OCI-LY7 (cell line): Measurements from ENCODE around the gene ERC1. TPM values are rescaled to one million over a fixed set of nuclear protein-coding genes. Genes with fewer than 3 reads are reported as not detected.

Experiments used
- BruUV-seq: library from RNA; stranded (reverse); fragments of 400-500 nt; replicated peaks from 2 replicates; lab custom pipeline; 2021; lab: Mats Ljungman, UMichigan
- CTCF ChIA-PET: fragments of 300-600 bp; sonication (Branson Sonifier 250); formaldehyde crosslinking; loops from one replicate; lab custom pipeline; 2022; ENCODE audit warnings: antibody characterized with exemption; ENCODE audit not compliant: unreplicated experiment; lab: Charles Lee
- POLR2A ChIA-PET: fragments of 300-600 bp; sonication (Branson Sonifier 250); formaldehyde crosslinking; loops from one replicate; lab custom pipeline; 2022; ENCODE audit warnings: antibody characterized with exemption; lab: Charles Lee
- DNase-seq: peaks from one replicate; pipeline ENCODE4 v3.0.0-alpha.2; 2015; ENCODE audit warnings: low spot score
- H2AFZ ChIP-seq: fragments of 200-600 bp; sonication (generic), shearing (Covaris generic); 2 replicates; pipeline ENCODE4 v1.6.1; 2014; ENCODE audit warnings: mild to moderate bottlenecking, antibody characterized with exemption, low read length, moderate library complexity
- H3K27ac ChIP-seq: fragments of 200-600 bp; sonication (generic); 2 replicates; pipeline ENCODE4 v1.5.1; 2014; ENCODE audit warnings: mixed run types, low read depth, mild to moderate bottlenecking, moderate library complexity, low read length, inconsistent platforms; ENCODE audit not compliant: poor library complexity, severe bottlenecking
- H3K36me3 ChIP-seq: fragments of 200-600 bp; sonication (generic); 2 replicates; pipeline ENCODE4 v1.6.1; 2014; ENCODE audit warnings: mild to moderate bottlenecking, antibody characterized with exemption, low read length, moderate library complexity, mixed read lengths; ENCODE audit not compliant: insufficient read depth
- H3K4me1 ChIP-seq: fragments of 200-600 bp; sonication (generic); 2 replicates; pipeline ENCODE4 v1.5.1; 2014; ENCODE audit warnings: mild to moderate bottlenecking, low read length; ENCODE audit not compliant: insufficient read depth, poor library complexity, severe bottlenecking
- H3K4me2 ChIP-seq: fragments of 200-600 bp; sonication (generic); 2 replicates; pipeline ENCODE4 v1.6.1; 2014; ENCODE audit warnings: mild to moderate bottlenecking, low read length
- H3K4me3 ChIP-seq: fragments of 200-600 bp; sonication (generic); 2 replicates; pipeline ENCODE4 v1.5.1; 2014; ENCODE audit warnings: mild to moderate bottlenecking, low read depth, low read length; ENCODE audit not compliant: poor library complexity, severe bottlenecking
- H3K79me2 ChIP-seq: fragments of 200-600 bp; sonication (generic); 2 replicates; pipeline ENCODE4 v1.6.1; 2016; ENCODE audit warnings: low read depth, mild to moderate bottlenecking, low read length, moderate library complexity, mixed read lengths; ENCODE audit not compliant: insufficient read depth
- H3K9me2 ChIP-seq: fragments of 200-600 bp; sonication (generic); 2 replicates; pipeline ENCODE4 v1.6.1; 2016; ENCODE audit warnings: mild to moderate bottlenecking, low read length, mixed read lengths; ENCODE audit not compliant: insufficient read depth
- H3K9me3 ChIP-seq: fragments of 200-600 bp; sonication (generic); 2 replicates; pipeline ENCODE4 v1.6.1; 2014; ENCODE audit warnings: mild to moderate bottlenecking, mixed run types, low read length, mixed read lengths
- H4K20me1 ChIP-seq: fragments of 200-600 bp; sonication (generic); 2 replicates; pipeline ENCODE4 v1.6.1; 2014; ENCODE audit warnings: mild to moderate bottlenecking, antibody characterized with exemption, low read length, moderate library complexity, mixed read lengths; ENCODE audit not compliant: insufficient read depth
- EZH2phosphoT487 ChIP-seq: fragments of 200-600 bp; sonication (generic); IDR thresholded peaks from 2 replicates; pipeline ENCODE4 v1.6.1; 2018; ENCODE audit warnings: low read depth, borderline replicate concordance, mild to moderate bottlenecking, mixed run types, antibody characterized with exemption, low read length, moderate library complexity, mixed read lengths
- intact Hi-C: fragments of 100-400 bp; cut with micrococcal nuclease; formaldehyde crosslinking; loops from one replicate; pipeline ENCODE4 v1.10.0; 2022; ENCODE audit not compliant: unreplicated experiment
- total RNA-seq, 2 experiments: library from RNA; depleted of rRNA in 1 of 2; stranded (reverse); fragments of >200 nt in 1 of 2; shearing (Covaris generic) in 1 of 2; gene quantifications; 2 replicates each; pipeline ENCODE4 v1.2.3, GENCODE V29; 2014 to 2022
- TF ChIP-seq, protein P1 (sequence below): fragments of 200-600 bp; sonication (generic); conservative IDR thresholded peaks from 2 replicates; pipeline ENCODE4 v1.5.1; 2014; ENCODE audit warnings: mild to moderate bottlenecking, antibody characterized with exemption, low read length, moderate library complexity, mixed read lengths

Gene ERC1
- total RNA-seq, 2 experiments from 2014 or later: 26.9 to 86.9 TPM

DNA sequence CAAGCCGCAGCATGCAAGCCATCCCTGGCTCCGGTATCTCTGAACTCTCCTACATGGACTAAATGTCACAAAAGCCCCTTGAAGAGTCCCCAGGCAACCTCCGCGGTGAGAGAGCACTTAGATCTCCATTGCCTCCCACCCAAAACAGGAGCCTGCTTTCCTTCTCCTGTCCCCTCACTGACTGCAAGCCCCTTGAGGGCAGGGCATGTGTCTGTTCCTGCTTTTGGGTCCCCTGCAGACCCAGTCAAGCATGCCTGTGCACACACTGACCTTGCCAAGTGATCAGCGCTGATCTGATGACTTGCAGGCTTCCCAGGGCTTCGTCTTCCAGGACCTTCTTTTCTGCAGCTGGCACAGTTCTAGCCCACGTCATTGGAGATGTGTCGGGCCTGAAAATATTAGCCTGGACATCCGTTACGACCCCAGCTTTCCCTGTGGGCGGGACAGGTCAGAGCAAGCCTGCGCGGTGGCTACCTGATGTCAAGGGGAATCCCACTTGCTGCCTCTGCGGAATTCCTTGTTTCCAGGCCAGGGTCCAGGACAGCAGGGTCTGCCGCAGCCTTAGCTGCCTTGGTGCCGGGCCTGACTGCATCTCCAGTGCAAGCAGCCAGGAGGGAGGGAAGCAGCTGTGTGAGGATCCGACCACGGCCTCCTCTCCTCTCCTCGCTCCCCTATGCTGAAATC is 510.8 kb downstream of the ERC1 start:
- no peak overlapping the region for H2AFZ ChIP-seq
- no peak overlapping the region for H3K27ac ChIP-seq
- H3K9me2 ChIP-seq: no peaks in the 10 kb centered on the region
- H3K4me2 ChIP-seq: no peak overlapping the region
- TF ChIP-seq, protein P1, sequence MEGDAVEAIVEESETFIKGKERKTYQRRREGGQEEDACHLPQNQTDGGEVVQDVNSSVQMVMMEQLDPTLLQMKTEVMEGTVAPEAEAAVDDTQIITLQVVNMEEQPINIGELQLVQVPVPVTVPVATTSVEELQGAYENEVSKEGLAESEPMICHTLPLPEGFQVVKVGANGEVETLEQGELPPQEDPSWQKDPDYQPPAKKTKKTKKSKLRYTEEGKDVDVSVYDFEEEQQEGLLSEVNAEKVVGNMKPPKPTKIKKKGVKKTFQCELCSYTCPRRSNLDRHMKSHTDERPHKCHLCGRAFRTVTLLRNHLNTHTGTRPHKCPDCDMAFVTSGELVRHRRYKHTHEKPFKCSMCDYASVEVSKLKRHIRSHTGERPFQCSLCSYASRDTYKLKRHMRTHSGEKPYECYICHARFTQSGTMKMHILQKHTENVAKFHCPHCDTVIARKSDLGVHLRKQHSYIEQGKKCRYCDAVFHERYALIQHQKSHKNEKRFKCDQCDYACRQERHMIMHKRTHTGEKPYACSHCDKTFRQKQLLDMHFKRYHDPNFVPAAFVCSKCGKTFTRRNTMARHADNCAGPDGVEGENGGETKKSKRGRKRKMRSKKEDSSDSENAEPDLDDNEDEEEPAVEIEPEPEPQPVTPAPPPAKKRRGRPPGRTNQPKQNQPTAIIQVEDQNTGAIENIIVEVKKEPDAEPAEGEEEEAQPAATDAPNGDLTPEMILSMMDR: no peak
- no peak for TF ChIP-seq EZH2phosphoT487
- no TSS peak for BruUV-seq
- H3K36me3 ChIP-seq: no peaks in the 10 kb centered on the region
- peaks cover 9% of the 10 kb centered on the region for H3K4me1 ChIP-seq
- no peak overlapping the region for H3K4me3 ChIP-seq
- DNase-seq: no peak
- intact Hi-C loops: no loop called here
- CTCF ChIA-PET: no interaction called here
- no peaks in the 10 kb centered on the region for H4K20me1 ChIP-seq
- POLR2A ChIA-PET: no interaction called here
- no peaks in the 10 kb centered on the region for H3K79me2 ChIP-seq
- no peaks in the 10 kb centered on the region for H3K9me3 ChIP-seq

DNA sequence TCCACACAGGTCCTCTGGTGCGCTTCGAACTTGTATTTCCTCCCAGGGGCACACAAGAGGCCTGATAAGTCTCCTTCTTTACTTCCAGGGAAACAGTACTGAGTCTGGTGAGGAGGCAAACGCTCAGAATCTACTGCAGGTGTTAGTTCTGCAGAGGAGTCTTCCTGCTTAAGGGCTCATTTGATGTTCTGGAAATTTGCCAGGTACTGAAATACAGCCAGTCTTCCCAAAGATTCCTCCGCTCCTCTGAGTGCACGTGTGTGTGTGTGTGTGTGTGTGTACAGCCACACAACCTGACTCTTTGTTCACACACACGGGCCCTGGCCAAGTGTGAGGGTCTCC is 511.3 kb downstream of the ERC1 start:
- no peak for DNase-seq
- CTCF ChIA-PET: no interaction called here
- BruUV-seq: no TSS peak
- H2AFZ ChIP-seq: no peak overlapping the region
- intact Hi-C loops: no loop called here
- peaks cover 9% of the 10 kb centered on the region for H3K4me1 ChIP-seq
- no peaks in the 10 kb centered on the region for H3K79me2 ChIP-seq
- H3K9me3 ChIP-seq: no peaks in the 10 kb centered on the region
- POLR2A ChIA-PET: no interaction called here
- no peak overlapping the region for H3K4me2 ChIP-seq
- no peak overlapping the region for H3K27ac ChIP-seq
- no peak overlapping the region for H3K4me3 ChIP-seq
- H3K9me2 ChIP-seq: no peaks in the 10 kb centered on the region
- H4K20me1 ChIP-seq: no peaks in the 10 kb centered on the region
- no peak for TF ChIP-seq EZH2phosphoT487
- H3K36me3 ChIP-seq: no peaks in the 10 kb centered on the region

DNA sequence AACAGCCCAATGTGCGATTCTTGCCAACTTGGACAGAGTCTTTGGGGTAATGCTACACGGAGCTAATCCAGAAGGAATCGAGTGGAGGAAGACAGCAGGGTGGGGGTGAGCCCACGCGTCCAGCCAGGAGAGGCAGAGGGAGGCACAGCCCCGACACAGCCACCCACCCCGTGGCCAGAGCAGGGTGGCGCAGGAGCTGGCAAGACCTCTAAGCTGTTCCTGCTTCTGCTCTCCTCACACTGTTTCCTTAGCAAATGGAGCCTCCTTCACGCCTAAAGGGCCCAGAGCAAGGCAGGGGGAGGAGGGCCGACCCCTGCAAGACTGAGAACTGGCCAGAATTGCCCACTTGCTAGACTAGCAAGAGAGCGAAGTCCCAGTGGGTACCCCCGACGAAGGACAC is 511.8 kb downstream of the ERC1 start:
- ChIA-PET POLR2A (no interaction called here), CTCF (no interaction called here)
- Histone ChIP-seq H3K27ac (no peak overlapping the region), H3K79me2 (no peaks in the 10 kb centered on the region), H4K20me1 (no peaks in the 10 kb centered on the region), H3K4me2 (no peak overlapping the region), H3K4me3 (no peak overlapping the region), H3K4me1 (peaks cover 9% of the 10 kb centered on the region), H2AFZ (no peak overlapping the region), H3K36me3 (no peaks in the 10 kb centered on the region), H3K9me3 (no peaks in the 10 kb centered on the region), H3K9me2 (no peaks in the 10 kb centered on the region)
- no TSS peak for BruUV-seq
- DNase-seq: no peak
- intact Hi-C loops: no loop called here
- TF ChIP-seq, protein P1: no peak
- TF ChIP-seq EZH2phosphoT487: no peak
